Activated naive CD8-positive, alpha-beta T cell treated with anti-CD3 and anti-CD28 coated beads, Interleukin-2, amount 50 U/mL, for 16 hours (primary cell): Measurements from ENCODE around the gene TMEM239.
"Not testable (repeated sequence)": the region's sequence is repeated elsewhere in the genome, so short reads cannot be mapped to it uniquely, and the experiment has no call there.

Source experiments
- DNase-seq: peaks from one replicate; pipeline ENCODE4 v3.0.0-alpha.2; 2020; ENCODE audit warnings: low read depth, low spot score

The TMEM239 gene

DNA sequence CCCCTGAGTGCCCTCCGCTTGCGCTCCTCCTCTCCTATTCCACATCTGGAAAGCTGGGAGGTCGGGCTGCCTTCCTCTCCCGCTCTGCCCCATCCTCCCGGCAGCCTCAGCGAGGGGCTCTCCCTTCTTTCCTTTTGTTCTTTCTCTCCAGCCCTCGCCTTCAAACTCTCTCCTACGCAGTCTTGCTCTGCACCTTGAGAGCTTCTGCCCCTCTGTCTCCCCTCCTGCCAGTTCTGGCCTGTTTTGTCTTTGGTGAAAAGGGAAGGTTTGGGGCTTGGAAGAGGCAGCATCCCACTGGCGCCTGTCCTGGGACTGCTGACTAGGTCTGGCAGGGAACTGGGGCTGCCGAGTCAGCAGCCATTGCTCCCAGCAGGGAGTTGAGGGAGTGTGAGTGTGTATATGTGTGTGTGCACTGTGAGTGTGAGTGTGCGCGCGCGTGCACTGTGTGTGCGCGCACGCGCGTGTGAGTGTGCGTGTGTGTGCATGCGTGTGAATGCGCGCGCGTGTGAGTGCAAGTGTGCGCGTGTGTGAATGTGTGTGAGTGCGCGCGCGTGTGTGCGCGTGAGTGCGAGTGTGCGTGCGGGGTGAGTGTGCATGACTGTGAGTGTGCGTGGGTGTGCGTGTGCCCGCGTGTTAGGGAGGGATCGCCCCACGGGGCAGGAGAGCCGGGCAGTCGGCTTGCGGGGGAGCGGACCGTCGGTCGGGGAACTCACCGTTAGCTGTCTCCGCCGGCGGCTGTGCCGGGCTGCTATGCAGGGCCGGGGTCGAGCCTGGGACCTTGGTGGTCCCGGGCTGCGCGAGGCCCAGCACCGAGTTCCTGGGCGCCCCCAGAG lies 16.3 kb upstream of the TMEM239 start:
- DNase-seq, result no peak

- no peak for DNase-seq
These were observed 15.5 kb upstream of the TMEM239 start, which contains the start of gene CPXM1 for GRCh38 chr20:2800521-2801285. Gene CPXM1 (minus strand): TSS chr20:2800627. CDS start chr20:2800572, 55 bp downstream.

DNA sequence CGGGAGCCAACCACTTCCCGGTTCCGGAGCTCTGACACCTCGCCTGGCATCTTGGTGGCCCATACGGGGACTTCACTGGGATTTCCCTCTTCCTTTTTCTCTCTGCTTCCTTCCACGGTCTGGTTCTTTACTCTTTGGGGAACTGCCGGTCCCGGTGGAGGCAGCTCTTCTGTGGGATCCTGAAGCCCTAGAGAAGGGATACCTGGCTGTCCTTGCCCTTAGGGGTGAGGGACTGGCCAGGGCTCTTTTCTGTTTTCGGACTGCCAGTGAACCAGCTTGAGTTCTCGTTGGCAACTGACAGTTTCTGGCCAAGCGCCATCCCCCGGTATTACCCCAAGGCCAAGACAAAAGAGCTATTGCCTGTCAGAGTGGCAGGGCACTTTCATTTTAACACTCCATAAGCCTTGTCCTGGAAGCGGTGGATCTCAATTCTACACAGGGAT lies 14.9 kb upstream of the TMEM239 start:
- DNase-seq, result no peak

DNA sequence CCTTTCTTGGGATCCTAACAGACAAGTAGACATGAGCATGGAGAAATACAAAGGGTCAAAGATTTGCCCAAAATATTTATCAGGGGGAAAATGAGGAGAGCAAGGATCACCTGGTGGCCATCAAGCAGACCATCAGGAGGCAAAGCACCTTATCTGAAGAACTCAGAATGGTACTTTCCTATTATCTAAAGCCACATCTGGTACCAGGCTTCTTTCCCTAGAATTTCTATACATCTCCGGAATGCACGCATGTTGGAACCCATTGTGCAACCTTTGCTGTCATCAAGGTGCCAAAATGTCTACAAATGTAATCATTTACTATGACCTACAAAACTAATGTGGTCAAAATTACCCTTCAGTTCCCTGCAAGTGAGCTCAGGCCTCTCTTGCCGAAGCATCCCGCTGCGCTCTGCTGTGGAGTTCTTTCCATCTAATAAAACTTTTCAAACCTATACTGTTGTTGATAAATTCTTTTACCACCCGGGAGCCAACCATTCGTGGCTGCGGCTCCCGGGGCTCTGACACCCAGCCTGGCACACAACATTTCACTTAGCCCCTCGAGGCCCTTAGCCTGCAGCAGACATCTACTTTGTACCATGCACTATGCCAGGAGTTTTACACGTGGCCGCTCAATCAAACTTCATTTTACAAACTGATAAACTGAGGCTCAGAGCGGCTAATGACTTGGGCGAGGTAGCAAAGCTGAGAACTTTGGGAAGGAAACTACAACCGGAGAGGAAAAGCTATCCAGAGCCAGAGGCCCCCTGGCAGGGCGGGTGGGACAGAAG lies 11.9 kb upstream of the TMEM239 start:
- DNase-seq, result no peak

DNA sequence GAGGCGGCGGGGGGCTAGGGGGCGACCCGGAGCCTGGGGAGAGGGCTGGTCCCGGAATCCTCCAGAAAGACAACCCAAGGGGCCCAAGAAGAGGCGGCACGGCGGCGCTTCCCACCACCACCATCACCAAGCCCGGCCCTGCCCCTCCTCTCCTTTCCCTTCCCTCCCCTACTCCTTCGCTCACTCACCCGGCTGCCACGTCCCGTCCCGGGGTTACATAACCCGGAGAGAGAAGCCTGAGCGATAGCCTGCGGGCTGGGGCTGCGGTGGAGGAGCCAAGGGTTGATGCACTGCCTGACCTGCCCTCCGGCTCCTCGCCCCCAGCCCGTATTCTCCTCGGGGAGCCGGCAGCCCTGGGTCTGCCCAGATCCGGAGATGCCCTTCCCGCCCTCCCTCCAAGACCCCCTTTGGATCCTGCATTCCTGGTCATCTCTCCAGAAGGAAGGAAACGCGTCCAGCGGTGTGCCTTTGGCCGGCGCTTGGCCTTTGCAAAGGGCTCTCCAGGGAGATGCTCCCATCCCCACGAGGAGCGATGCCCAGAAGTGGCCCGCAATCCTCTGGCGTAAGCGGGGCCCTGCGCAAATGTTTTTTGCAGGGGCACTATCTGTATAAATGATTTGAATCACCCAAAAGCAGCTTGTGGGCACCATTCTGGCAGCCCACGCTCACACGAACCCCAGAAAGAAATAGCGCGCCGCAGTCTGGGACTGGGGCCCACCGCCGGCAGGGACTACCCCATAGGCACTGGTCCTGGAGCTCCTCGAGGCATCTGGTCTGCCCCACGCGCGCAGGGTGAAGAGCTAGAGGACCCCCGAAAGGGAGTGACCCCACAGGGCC lies 11.1 kb upstream of the TMEM239 start:
- no peak for DNase-seq

GRCh38 chr20:2805689-2806350 lies 10.3 kb upstream of the TMEM239 start:
- no peak for DNase-seq

GRCh38 chr20:2806351-2806701 lies 9.8 kb upstream of the TMEM239 start:
- DNase-seq, result no peak

- no peak for DNase-seq
These were observed 9.1 kb upstream of the TMEM239 start for GRCh38 chr20:2807019-2807418.

DNA sequence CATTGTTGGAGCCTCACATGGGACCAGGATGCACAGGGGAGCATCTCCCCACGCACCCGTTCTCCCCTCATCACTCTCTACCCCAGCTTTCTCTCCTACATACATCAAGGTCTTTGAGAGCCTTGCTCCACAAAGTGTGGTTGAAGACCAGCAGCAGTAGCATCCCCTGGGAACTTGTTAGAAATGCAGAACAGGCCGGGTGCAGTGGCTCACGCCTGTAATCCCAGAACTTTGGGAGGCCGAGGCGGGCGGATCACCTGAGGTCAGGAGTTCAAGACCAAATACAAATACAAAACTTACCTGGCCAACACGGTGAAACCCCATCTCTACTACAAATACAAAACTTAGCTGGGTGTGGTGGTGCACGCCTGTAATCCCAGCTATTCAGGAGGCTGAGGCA lies 8.2 kb upstream of the TMEM239 start:
- not testable (repeated sequence) for DNase-seq

GRCh38 chr20:2809690-2810089 lies 6.5 kb upstream of the TMEM239 start:
- no peak for DNase-seq

- DNase-seq, result no peak
These were observed 4.0 kb upstream of the TMEM239 start for GRCh38 chr20:2812189-2812588.

GRCh38 chr20:2814076-2814475 lies 2.1 kb upstream of the TMEM239 start:
- no peak for DNase-seq

DNA sequence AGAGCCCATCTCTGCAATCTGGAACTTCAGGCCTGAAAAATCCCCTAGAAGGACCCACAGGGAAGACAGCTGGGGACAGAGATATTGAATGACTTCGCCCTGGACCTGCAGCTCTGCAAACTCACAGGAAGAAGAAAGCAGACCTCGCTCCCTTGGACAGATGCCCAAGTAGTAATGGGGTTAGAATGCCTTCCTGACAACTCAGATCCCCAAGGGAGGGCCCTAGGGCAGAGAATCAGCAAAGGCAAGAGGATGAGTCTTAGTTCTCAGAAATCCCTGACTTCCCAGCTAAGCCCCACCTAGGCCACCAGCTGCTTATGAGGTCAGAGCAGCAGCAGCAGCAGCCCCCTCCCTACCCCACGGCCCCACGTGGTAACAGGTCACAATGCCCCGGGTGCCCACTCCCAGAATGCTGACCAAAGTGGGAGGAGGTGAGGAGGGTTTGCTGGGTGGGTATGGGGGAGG lies 1.5 kb upstream of the TMEM239 start, which contains the start of gene C20orf141:
C20orf141 (plus strand) TSS at position 401 of the 465 bp plus-strand sequence. CDS start 198 bp downstream, outside the sequence.
- DNase-seq, result no peak

DNA sequence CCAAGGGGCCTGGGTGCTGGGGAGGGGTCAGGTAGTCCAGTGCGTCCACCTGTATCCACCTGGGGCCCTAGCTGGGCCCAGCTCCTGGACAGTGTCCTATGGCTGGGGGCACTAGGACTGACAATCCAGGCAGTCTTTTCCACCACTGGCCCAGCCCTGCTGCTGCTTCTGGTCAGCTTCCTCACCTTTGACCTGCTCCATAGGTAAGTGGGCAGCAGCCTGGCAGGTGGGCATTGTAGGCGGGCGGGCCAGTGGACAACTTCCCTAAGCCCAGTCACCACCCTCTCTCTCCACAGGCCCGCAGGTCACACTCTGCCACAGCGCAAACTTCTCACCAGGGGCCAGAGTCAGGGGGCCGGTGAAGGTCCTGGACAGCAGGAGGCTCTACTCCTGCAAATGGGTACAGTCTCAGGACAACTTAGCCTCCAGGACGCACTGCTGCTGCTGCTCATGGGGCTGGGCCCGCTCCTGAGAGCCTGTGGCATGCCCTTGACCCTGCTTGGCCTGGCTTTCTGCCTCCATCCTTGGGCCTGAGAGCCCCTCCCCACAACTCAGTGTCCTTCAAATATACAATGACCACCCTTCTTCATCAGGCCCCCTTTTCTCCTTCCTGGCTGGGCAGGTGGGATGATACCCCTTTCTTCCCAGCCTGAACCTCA lies 793 bp upstream of the TMEM239 start:
- no peak for DNase-seq

GRCh38 chr20:2816583-2817340 lies 598 bp downstream of the TMEM239 start:
- DNase-seq, result no peak

DNA sequence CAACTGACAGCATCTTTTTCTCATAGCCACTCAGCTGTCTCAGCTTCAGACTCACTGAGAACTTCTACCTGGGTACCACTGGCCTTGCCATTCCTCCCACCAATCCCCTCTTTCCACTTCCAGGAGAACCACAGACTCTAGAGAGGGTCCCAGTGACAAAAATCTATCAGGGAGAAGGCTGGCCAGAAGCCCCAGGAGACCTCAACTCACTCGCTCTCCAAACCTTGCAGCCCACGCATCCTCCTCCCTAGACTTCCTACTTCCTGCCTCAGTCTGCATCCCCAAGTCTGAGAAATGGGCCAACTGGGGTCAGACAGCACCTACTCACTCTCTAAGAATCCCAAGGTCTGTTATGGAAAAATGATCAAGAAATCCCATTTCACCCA lies 1.2 kb downstream of the TMEM239 start:
- DNase-seq, result no peak

- no peak for DNase-seq
These were observed 1.9 kb downstream of the TMEM239 start for GRCh38 chr20:2817891-2818595.

GRCh38 chr20:2820084-2820895 lies 4.1 kb downstream of the TMEM239 start:
- no peak for DNase-seq
